Endometrial microvascular endothelial cells (primary cell): ENCODE data around the gene CASP6. TPM values are rescaled to one million over a fixed set of nuclear protein-coding genes. Genes with fewer than 3 reads are reported as not detected.

ENCODE experiments used
- in situ Hi-C: cut with HindIII; loops from 2 replicates; pipeline ENCODE4 v1.10.0; 2017; ENCODE audit warnings: low sequenced_read_pairs, low pct_unique_long_range_greater_than_20kb; ENCODE audit errors: inconsistent ontology term
- total RNA-seq: library from RNA; depleted of rRNA; stranded (reverse); fragments of >200 nt; gene quantifications from one replicate; pipeline ENCODE4 v1.2.3, GENCODE V29; 2015; ENCODE audit errors: inconsistent ontology term

Gene CASP6
- total RNA-seq, 1 donor from 2014 or later: 37.9 TPM

- in situ Hi-C loops: no loop called here
These were observed 26.4 kb downstream of the CASP6 start for GRCh38 chr4:109676886-109677285.

GRCh38 chr4:109675843-109676242, 27.4 kb downstream of the CASP6 start:
- in situ Hi-C loops: no loop called here

GRCh38 chr4:109675181-109675580, 28.1 kb downstream of the CASP6 start:
- in situ Hi-C loops: no loop called here

GRCh38 chr4:109673303-109673702, 29.9 kb downstream of the CASP6 start:
- in situ Hi-C loops: no loop called here

- in situ Hi-C loops: no loop called here
These were observed 30.9 kb downstream of the CASP6 start for GRCh38 chr4:109672169-109672930.

- in situ Hi-C loops: no loop called here
These were observed 31.9 kb downstream of the CASP6 start for GRCh38 chr4:109671350-109671749.

- in situ Hi-C loops: no loop called here
These were observed 37.3 kb downstream of the CASP6 start for GRCh38 chr4:109665783-109666485.

- in situ Hi-C loops: no loop called here
These were observed 40.5 kb downstream of the CASP6 start for GRCh38 chr4:109662771-109663170.

- in situ Hi-C loops: no loop called here
These were observed 41.1 kb downstream of the CASP6 start for GRCh38 chr4:109662116-109662515.

- in situ Hi-C loops: no loop called here
These were observed 44.3 kb downstream of the CASP6 start for GRCh38 chr4:109658871-109659410.

- in situ Hi-C loops: no loop called here
These were observed 45.3 kb downstream of the CASP6 start for GRCh38 chr4:109657854-109658418.

- in situ Hi-C loops: no loop called here
These were observed 47.8 kb downstream of the CASP6 start for GRCh38 chr4:109655396-109655795.

GRCh38 chr4:109649872-109650271, 53.4 kb downstream of the CASP6 start:
- in situ Hi-C loops: no loop called here

GRCh38 chr4:109648997-109649575, 54.2 kb downstream of the CASP6 start:
- in situ Hi-C loops: no loop called here

- in situ Hi-C loops: no loop called here
These were observed 54.8 kb downstream of the CASP6 start for GRCh38 chr4:109648266-109648996.

GRCh38 chr4:109645874-109646710, 57.2 kb downstream of the CASP6 start:
- in situ Hi-C loops: no loop called here

- in situ Hi-C loops: no loop called here
These were observed 62.6 kb downstream of the CASP6 start for GRCh38 chr4:109640644-109641043.
